SJCRH30 (cell line): ENCODE data around the gene PERM1. TPM values are rescaled to one million over a fixed set of nuclear protein-coding genes. Genes with fewer than 3 reads are reported as not detected.
"Not testable (repeated sequence)": the region's sequence is repeated elsewhere in the genome, so short reads cannot be mapped to it uniquely, and the experiment has no call there.

ENCODE experiments used
- DNase-seq, 2 experiments: peaks; one replicate each; pipeline ENCODE4 v3.0.0-alpha.2; 2015 to 2020
- H3K27ac ChIP-seq: fragments of 250-450 bp; sonication (Bioruptor Pico); 2 replicates; pipeline ENCODE4 v1.5.1; 2020; ENCODE audit warnings: mild to moderate bottlenecking, moderate library complexity
- H3K27me3 ChIP-seq: fragments of 250-450 bp; sonication (Bioruptor Pico); 2 replicates; pipeline ENCODE4 v1.5.1; 2020; ENCODE audit warnings: mild to moderate bottlenecking, moderate library complexity
- H3K36me3 ChIP-seq: fragments of 250-450 bp; sonication (Bioruptor Pico); 2 replicates; pipeline ENCODE4 v1.5.1; 2020; ENCODE audit warnings: mild to moderate bottlenecking, moderate library complexity
- H3K4me1 ChIP-seq: fragments of 250-450 bp; sonication (Bioruptor Pico); 2 replicates; pipeline ENCODE4 v1.5.1; 2020; ENCODE audit warnings: mild to moderate bottlenecking, moderate library complexity
- H3K4me3 ChIP-seq: fragments of 250-450 bp; sonication (Bioruptor Pico); 2 replicates; pipeline ENCODE4 v1.5.1; 2020; ENCODE audit warnings: mild to moderate bottlenecking, moderate library complexity
- H3K9me3 ChIP-seq: fragments of 250-450 bp; sonication (Bioruptor Pico); replicated peaks from 2 replicates; pipeline ENCODE4 v1.5.1; 2020; ENCODE audit warnings: mild to moderate bottlenecking, moderate library complexity
- total RNA-seq: library from RNA; depleted of rRNA; stranded (reverse); fragments of >200 nt; shearing (Covaris generic); gene quantifications from 2 replicates; pipeline ENCODE4 v1.2.3, GENCODE V29; 2014

The PERM1 gene
- total RNA-seq, 1 experiment from 2014 or later, result not detected

DNA sequence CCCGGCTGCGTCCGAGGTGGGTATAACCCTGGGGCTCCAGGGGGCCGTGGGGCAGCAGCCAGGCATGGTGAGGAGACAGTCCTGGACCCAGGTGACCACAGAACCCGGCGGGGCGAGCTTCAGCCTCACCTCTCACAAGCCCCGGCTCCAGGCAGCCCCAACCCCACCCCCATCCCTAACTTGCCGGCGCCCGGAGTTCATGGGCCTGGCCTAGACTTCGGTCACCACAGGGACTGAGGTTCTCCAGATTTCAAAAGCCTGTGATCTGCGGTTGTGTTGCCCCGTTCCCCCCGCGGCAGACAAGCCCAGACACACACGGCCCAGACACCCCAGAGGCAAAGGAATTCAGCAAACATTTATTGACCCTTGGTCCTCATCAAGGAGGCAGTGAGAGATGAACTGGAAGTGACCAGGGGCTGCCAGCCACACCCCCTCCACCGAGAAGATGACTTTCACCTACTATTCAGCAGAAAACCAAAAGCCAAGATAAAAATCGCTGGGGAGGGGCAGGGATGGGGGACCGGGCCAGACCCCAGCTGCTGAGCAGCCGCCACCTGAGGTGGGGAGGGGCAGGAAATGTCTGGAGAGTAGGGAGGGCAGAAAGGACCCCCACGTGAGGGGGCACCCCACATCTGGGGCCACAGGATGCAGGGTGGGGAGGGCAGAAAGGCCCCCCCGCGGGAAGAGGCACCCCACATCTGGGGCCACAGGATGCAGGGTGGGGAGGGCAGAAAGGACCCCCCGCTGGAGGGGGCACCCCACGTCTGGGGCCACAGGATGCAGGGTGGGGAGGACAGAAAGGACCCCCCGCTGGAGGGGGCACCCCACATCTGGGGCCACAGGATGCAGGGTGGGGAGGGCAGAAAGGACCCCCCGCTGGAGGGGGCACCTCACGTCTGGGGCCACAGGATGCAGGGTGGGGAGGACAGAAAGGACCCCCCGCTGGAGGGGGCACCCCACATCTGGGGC lies 14.1 kb upstream of the PERM1 start:
- Histone ChIP-seq H3K4me3 (no peak overlapping the region), H3K27me3 (no peaks in the 10 kb centered on the region), H3K9me3 (peaks cover 5% of the 10 kb centered on the region; the same call in 1 of the 2 replicates), H3K4me1 (no peaks in the 10 kb centered on the region), H3K36me3 (no peaks in the 10 kb centered on the region), H3K27ac (no peak overlapping the region)
- no peak for DNase-seq

DNA sequence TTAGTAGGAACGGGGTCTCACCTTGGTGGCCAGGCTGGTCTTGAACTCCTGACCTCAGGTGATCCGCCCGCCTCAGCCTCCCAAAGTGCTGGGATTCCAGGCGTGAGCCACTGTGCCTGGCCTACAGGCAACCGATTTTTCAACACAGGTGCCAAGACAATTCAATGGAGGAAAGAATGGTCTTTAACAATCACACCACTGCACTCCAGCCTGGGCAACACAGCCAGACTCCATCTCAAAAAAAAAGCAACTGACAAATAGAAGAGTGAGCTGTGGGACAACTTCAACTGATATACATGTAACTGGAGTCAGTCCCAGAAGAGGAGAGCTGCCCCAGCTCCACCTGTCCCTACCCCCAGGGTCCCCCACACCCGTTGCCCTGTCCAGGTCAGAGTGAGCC lies 12.7 kb upstream of the PERM1 start:
- DNase-seq, H3K27me3 ChIP-seq, H3K27ac ChIP-seq, H3K36me3 ChIP-seq, H3K9me3 ChIP-seq, H3K4me1 ChIP-seq, H3K4me3 ChIP-seq: not testable (repeated sequence)

DNA sequence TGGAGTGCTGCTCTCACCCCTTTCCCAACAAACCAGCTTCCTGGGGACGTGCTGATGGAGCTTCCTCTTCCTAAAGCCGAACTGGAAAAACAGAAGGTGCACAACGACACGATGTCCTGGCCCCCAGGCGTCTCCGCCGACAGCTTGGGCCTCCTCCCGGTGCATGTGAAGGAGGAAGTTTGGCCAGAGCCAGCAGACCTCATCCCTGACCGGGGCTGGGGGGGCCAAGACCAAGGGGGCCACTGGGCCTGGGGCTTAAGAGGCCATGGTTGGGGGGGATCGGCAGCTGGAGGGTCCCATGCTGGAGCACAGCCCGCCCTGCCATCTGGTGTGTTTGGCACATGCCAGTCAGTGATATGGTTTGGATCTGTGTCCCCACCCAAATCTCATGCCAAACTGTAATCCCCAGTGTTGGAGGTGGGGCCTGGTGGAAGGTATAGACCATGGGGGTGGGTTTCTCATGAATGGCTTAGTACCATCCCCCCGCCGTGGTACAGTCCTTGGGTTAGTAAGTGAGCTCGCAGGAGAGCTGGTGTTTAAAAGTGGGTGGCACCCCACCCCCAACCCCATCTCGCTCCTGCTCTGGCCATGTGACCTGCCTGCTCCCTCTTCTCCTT lies 11.6 kb upstream of the PERM1 start:
- no peaks in the 10 kb centered on the region for H3K4me1 ChIP-seq
- H3K27me3 ChIP-seq, result no peaks in the 10 kb centered on the region
- no peak overlapping the region for H3K27ac ChIP-seq
- H3K36me3 ChIP-seq, result no peaks in the 10 kb centered on the region
- DNase-seq, result no peak
- no peak overlapping the region for H3K4me3 ChIP-seq
- peaks cover 5% of the 10 kb centered on the region; the same call in 1 of the 2 replicates for H3K9me3 ChIP-seq

DNA sequence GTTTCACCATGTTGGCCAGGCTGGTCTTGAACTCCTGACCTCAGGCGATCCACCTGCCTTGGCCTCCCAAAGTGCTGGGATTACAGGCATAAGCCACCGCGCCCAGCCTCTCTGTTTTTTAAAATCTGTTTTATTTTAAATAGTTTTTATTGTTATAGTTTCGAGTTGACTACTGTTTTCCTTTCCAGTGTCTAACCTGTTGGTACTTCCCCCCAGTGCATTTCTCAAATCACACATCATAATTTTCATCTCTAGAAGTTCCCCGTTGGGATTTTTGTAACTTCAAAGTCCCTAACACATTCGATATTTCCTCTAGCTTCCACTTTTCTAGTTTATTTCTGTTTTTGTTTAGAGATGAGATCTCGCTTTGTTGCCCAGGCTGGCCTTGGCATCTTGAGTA lies 10.5 kb upstream of the PERM1 start:
- H3K4me1 ChIP-seq, result no peaks in the 10 kb centered on the region
- no peak overlapping the region for H3K4me3 ChIP-seq
- no peak for DNase-seq
- H3K9me3 ChIP-seq, result peaks cover 5% of the 10 kb centered on the region; the same call in 1 of the 2 replicates
- no peaks in the 10 kb centered on the region for H3K27me3 ChIP-seq
- no peak overlapping the region for H3K27ac ChIP-seq
- H3K36me3 ChIP-seq, result no peaks in the 10 kb centered on the region

DNA sequence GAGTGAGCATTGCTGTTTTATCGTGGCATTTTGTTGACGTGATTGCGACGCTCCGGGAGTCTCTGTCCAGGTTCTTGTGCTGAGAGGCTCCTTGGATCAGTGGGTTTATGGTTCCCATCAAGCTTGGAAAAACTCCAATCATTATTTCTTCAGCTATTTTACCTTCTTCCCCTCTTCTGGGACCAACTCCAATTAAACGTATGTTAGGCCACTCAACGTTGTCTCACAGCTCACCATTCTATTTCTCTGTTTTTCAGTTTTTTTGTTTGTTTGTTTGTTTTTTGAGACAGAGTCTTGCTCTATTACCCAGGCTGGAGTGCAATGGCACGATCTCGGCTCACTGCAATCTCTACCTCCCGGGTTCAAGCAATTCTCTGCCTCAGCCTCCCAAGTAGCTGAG lies 10.0 kb upstream of the PERM1 start:
- Histone ChIP-seq H3K36me3 (no peaks in the 10 kb centered on the region), H3K4me1 (no peaks in the 10 kb centered on the region), H3K4me3 (no peak overlapping the region), H3K27me3 (no peaks in the 10 kb centered on the region), H3K27ac (no peak overlapping the region), H3K9me3 (peaks cover 5% of the 10 kb centered on the region; the same call in 1 of the 2 replicates)
- no peak for DNase-seq

DNA sequence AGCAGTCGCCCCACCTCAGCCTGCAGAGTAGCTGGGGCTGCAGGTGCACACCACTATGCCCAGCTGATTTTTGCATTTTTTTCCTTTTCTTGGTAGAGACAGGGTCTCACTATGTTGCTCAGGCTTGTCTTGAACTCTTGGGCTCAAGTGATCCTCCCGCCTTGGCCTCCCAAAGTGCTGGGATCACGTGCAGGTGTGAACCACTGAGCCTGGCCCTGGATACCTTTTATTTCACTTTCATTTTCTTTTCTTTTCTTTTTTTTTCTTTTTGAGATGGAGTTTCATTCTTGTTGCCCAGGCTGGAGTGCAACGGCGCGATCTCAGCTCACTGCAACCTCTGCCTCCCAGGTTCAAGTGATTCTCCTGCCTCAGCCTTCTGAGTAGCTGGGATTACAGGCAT lies 9.4 kb upstream of the PERM1 start:
- H3K4me3 ChIP-seq, H3K27me3 ChIP-seq, H3K4me1 ChIP-seq, H3K27ac ChIP-seq, DNase-seq, H3K36me3 ChIP-seq, H3K9me3 ChIP-seq: not testable (repeated sequence)

DNA sequence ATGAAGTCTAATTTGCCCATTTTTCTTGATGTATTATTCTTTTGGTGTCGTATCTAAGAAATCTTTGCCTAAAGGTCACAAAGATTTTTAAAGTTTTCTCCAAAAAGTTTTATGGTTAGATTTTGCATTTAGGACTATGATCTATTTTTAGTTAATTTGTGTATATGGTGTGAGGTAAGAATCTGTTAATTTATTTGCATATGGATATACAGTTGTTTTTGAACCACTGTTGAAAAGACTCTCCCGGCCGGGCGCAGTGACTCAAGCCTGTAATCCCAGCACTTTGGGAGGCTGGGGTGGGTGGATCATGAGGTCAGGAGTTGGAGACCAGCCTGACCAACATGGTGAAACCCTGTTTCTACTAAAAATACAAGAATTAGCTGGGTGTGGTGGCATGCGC lies 6.2 kb upstream of the PERM1 start:
- H3K4me3 ChIP-seq, H3K27ac ChIP-seq, H3K36me3 ChIP-seq, H3K4me1 ChIP-seq, DNase-seq, H3K9me3 ChIP-seq: not testable (repeated sequence)
- peaks cover 14% of the 10 kb centered on the region for H3K27me3 ChIP-seq

DNA sequence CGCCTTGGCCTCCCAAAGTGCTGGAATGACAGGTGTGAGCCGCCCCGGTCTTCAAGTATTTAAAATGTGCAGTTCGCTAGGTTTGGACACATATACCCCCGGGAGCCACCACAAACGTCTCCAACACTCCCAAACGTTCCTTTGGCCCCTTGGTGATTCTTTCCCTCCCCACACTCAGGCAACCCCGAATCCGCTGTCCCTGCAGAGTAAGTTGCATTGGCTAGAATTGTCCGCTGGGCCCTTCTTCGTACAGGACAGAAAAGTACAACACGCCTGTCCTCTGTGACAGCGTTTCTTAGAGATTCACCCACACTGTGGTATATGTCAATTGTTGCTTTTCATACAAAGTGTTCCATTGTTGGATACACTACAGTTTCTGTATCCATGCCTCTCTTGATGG lies 3.2 kb upstream of the PERM1 start:
- Histone ChIP-seq H3K27me3 (peaks cover 30% of the 10 kb centered on the region), H3K4me3 (no peak overlapping the region)

DNA sequence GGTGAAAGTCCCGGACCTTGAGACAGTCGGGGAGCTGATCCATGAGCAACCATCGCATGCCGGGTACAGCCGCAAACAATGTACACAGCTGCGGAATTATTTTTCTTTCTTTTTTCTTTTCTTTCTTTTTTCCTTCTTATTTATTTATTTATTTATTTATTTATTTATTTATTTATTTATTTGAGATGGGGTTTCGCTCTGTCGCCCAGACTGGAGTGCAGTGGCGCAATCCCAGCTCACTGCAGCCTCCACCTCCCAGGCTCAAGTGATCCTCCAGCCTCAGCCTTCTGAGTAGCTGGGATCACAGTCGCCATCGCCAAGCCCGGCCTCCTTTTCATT lies 2.6 kb upstream of the PERM1 start:
- no peak overlapping the region for H3K27ac ChIP-seq
- no peaks in the 10 kb centered on the region for H3K36me3 ChIP-seq
- H3K27me3 ChIP-seq, result peaks cover 30% of the 10 kb centered on the region
- no peaks in the 10 kb centered on the region for H3K4me1 ChIP-seq
- H3K9me3 ChIP-seq, result no peaks in the 10 kb centered on the region
- DNase-seq, result no peak
- H3K4me3 ChIP-seq, result no peak overlapping the region

More for the DNA sequence above, 3.2 kb upstream of the PERM1 start:
- no peak for DNase-seq
- H3K4me1 ChIP-seq, result no peaks in the 10 kb centered on the region
- H3K36me3 ChIP-seq, result no peaks in the 10 kb centered on the region
- H3K27ac ChIP-seq, result no peak overlapping the region
- H3K9me3 ChIP-seq, result no peaks in the 10 kb centered on the region

DNA sequence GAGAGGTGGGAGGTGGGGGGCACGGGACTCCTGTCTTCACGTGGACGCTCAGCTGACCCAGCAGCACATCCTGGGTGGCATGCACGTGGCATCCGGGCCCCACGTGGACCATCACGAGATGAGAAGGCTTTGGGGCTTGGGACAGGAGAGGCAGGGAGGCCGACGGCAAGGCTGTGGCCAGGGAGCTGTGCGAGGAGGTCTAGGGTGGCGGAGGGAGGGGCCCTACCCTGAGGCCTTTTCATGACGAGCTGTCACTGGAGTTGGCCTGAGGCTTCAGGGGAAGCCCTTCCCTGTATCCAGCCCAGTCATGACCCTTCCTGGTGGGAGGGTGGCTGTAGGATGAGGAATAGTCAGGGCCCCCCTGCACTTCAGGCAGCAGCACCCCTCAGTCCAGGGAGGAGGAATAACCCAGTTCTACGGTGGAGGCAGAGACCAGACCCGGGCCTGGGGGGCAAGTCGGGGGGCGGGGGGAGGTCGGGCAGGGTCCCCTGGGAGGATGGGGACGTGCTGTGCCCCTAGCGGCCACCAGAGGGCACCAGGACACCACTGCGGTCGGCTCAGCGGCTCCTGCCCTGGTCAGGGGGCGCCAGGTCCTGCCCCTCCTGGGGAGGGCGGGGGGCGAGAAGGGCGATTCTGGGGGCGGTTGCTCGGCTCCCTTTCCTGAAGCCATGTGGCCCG lies 2.0 kb upstream of the PERM1 start:
- Histone ChIP-seq H3K36me3 (no peaks in the 10 kb centered on the region), H3K4me3 (no peak overlapping the region), H3K27ac (no peak overlapping the region), H3K4me1 (no peaks in the 10 kb centered on the region), H3K27me3 (peaks cover 30% of the 10 kb centered on the region), H3K9me3 (no peaks in the 10 kb centered on the region)
- DNase-seq, result peak; percentile 46 to 62

DNA sequence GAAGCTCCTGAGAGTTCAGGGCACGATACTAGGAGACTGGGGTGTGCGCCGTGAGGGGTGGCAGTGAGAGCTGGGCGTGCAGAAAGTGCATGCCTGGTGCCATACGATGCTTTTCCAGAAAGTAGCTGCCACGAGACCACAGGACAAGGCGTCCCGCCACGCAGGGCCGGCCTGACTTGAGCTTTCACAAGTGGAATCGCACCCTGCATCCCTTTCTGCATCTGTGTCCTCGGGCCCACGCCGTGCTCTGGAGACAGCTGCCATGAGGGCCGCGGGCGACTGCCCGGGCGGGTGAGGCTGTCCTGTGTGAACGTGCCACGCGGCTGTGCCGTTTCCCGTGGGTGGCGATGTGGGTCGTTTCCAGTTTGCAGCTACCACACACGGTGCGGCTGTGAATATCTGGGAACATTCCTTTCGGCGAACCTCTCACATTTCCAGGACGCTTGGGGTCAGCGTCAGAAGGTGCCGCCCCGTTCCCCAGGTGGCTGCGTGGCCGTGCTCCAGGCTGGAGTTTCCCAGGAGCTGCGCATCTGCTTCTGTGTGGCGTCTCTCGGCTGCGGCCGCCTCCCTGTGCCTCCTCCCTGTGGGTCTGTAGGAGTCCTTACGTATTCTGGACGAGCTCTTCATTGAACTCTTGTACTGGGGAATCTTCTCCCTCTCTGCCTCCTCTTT lies 1.0 kb upstream of the PERM1 start:
- no peak for DNase-seq
- Histone ChIP-seq H3K4me3 (no peak overlapping the region), H3K9me3 (0 out of 2 replicates have a peak, but pooled peaks cover 3% of the 10 kb centered on the region), H3K36me3 (no peaks in the 10 kb centered on the region), H3K27ac (no peak overlapping the region), H3K4me1 (no peaks in the 10 kb centered on the region), H3K27me3 (peaks cover 30% of the 10 kb centered on the region)

DNA sequence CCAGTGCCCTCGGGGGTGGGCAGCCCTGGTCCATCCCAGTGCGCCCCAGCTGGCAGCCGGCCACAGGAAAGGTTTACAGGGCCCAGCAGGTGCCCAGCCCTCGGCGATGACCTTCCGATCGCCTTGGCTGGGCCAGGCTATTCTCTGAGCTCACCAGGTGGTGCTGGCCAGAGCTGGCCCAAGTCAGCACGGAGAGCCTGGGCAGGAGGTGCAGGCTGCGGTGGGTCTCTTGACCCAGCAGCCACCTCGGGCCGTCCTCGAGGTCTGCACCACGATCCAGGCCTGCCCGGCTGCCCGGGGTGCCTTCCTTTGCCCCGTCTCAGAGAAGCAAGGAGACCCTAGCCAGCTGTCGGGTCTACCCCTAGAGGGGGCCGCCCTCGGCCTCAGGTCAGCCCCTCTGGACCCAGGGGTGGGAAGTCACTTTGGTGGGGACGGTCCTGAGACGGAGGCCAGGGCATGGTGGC lies 370 bp downstream of the PERM1 start:
- Histone ChIP-seq H3K36me3 (no peaks in the 10 kb centered on the region), H3K27ac (no peak overlapping the region), H3K4me3 (no peak overlapping the region), H3K4me1 (no peaks in the 10 kb centered on the region), H3K27me3 (peaks cover 30% of the 10 kb centered on the region), H3K9me3 (0 out of 2 replicates have a peak, but pooled peaks cover 3% of the 10 kb centered on the region)
- DNase-seq, result no peak

DNA sequence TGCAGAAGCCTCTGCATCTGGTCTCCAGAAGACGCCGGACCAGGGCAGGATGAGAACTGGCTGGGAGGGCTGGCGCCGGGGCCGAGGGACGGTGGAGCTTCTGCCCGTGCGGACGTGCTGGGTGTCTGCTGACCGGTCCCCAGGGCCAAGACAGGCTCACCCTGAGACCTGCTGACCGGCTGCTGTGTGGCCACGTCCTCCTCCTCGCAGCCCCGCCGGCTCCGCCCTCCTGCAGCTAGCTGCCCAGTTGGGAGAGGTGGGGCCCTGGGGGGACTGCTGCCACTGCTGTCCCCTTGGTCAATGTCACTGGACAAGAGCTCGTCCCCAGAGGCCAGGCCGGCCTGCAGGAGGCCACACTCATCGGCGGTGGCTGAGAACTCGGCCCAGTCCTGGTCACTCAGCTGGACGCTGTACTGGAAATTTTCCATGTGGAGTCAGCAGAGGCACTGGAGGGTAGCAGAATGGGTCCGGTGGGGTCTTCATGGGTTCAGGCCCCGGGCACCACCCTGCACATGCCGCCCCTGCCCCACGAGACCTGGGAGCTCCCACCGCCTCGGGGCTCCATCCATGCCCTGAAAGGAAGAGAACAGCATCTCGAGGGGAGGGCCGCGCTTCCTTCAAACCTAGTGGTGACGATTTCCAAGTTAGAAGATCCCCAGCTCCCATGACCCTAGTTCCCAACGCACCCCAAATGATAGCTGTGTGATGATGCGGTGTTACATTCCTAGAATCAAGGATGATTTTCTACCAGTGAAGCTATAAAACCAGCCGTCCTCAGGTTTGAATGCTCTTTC lies 1.1 kb downstream of the PERM1 start:
- Histone ChIP-seq H3K27ac (no peak overlapping the region), H3K4me3 (no peak overlapping the region), H3K9me3 (0 out of 2 replicates have a peak, but pooled peaks cover 3% of the 10 kb centered on the region), H3K27me3 (peaks cover 30% of the 10 kb centered on the region), H3K36me3 (no peaks in the 10 kb centered on the region), H3K4me1 (peaks cover 2% of the 10 kb centered on the region; the same call in 1 of the 2 replicates)
- no peak for DNase-seq

DNA sequence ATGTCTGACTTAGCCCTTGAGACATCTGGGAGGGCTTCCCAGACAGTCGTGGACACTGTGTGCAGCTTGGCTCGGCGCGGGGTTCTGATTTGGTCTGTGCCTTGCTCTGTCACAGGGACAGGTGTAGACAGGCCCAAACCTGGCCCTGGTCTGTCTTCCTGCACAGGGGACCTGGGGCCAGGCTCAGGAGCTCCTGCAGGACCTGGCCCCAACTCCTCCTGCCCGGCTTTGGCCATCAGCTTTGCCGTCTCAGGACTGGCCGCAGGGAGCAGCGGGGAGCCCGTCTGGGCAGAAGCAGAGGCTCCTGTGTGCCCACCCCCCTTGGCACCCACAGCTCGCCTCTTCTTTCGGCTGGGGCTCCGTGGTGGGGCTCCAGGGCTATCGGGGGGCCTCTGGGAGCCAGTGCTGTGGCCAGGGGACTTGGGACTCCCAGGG lies 1.7 kb downstream of the PERM1 start:
- 0 out of 2 replicates have a peak, but pooled peaks cover 3% of the 10 kb centered on the region for H3K9me3 ChIP-seq
- no peak overlapping the region for H3K27ac ChIP-seq
- H3K4me1 ChIP-seq, result peaks cover 2% of the 10 kb centered on the region; the same call in 1 of the 2 replicates
- H3K4me3 ChIP-seq, result no peak overlapping the region
- no peak for DNase-seq
- H3K36me3 ChIP-seq, result no peaks in the 10 kb centered on the region
- peaks cover 25% of the 10 kb centered on the region for H3K27me3 ChIP-seq
